K562 (cell line): ENCODE measurements around the gene SIK3. TPM values are rescaled to one million over a fixed set of nuclear protein-coding genes. Genes with fewer than 3 reads are reported as not detected.

ENCODE experiments used
- ATAC-seq: fragments of 200-7000 bp; cut with Tn5 transposase; 3 replicates; pipeline ENCODE4 v1.9.1; 2020; ENCODE audit warnings: moderate library complexity
- BruUV-seq: library from RNA; stranded (reverse); fragments of 400-500 nt; replicated peaks from 2 replicates; lab custom pipeline; 2021; lab: Mats Ljungman, UMichigan
- CTCF ChIA-PET: fragments of 300-600 bp; formaldehyde crosslinking; extraction: SDS; loops from one replicate; lab custom pipeline; 2021; ENCODE audit warnings: low intra/inter-chr PET ratio; lab: Yijun Ruan, JAX
- POLR2A ChIA-PET: fragments of 300-600, 350-650 bp; sonication (Branson Sonifier 250); formaldehyde crosslinking; extraction: SDS; loops from one replicate; lab custom pipeline; 2021; ENCODE audit warnings: antibody characterized with exemption, inconsistent platforms; lab: Yijun Ruan, JAX
- DNase-seq, 4 experiments: peaks; one replicate each; pipeline versions ENCODE4 v3.0.0 to v3.0.0-alpha.2; 2011 to 2018; ENCODE audit warnings: low spot score in 3 of 4, mixed read lengths in 3 of 4; ENCODE audit errors: extremely low read depth in 1 of 4
- FAIRE-seq: peaks from 2 replicates; lab custom pipeline; 2011; peaks lifted over from hg19 to GRCh38; lab: Jason Lieb, UNC
- H2AFZ ChIP-seq: 2 replicates; pipeline ENCODE4 v1.6.0; 2011; ENCODE audit warnings: low read depth, low read length, control low read depth, inconsistent platforms
- H3K27ac ChIP-seq: fragments of 200-600 bp; 3 replicates; pipeline ENCODE4 v1.8.0; 2011; ENCODE audit warnings: low read depth, mild to moderate bottlenecking, control low read depth, inconsistent platforms, low read length, moderate library complexity, mixed read lengths; ENCODE audit errors: extremely low read depth
- H3K27me3 ChIP-seq, 2 experiments: fragments of 300-600 bp in 1 of 2; 2 replicates in 1 of 2; 3 replicates in 1 of 2; pipeline versions ENCODE4 v1.6.0 to v1.8.0; 2011; ENCODE audit warnings: inconsistent platforms in 2 of 2, low read length in 2 of 2, mild to moderate bottlenecking in 1 of 2, mixed read lengths in 1 of 2, moderate library complexity in 1 of 2; ENCODE audit not compliant: control insufficient read depth in 2 of 2, insufficient read depth in 2 of 2
- H3K36me3 ChIP-seq: fragments of 300-600 bp; 3 replicates; pipeline ENCODE4 v1.8.0; 2011; ENCODE audit warnings: mild to moderate bottlenecking, low read length, inconsistent platforms; ENCODE audit not compliant: control insufficient read depth, insufficient read depth
- H3K4me1 ChIP-seq, 2 experiments: fragments of 200-600 bp in 1 of 2; replicated peaks in 1 of 2; 2 replicates in 1 of 2; 3 replicates in 1 of 2; pipeline versions ENCODE4 v1.5.1 to v1.8.0; 2011; ENCODE audit warnings: inconsistent platforms in 2 of 2, low read length in 2 of 2, mild to moderate bottlenecking in 1 of 2, mixed read lengths in 1 of 2, moderate library complexity in 1 of 2; ENCODE audit not compliant: control insufficient read depth in 2 of 2, insufficient read depth in 2 of 2
- H3K4me2 ChIP-seq: 2 replicates; pipeline ENCODE4 v1.6.1; 2011; ENCODE audit warnings: low read length, control low read depth, inconsistent platforms, mixed read lengths; ENCODE audit not compliant: insufficient read depth
- H3K4me3 ChIP-seq: fragments of 200-600 bp; sonication (generic), shearing (Covaris generic); 2 replicates; pipeline ENCODE4 v1.5.1; 2016; ENCODE audit warnings: control low read depth, inconsistent platforms
- H3K79me2 ChIP-seq: fragments of 200-600 bp; 3 replicates; pipeline ENCODE4 v1.8.0; 2011; ENCODE audit warnings: low read length, inconsistent platforms; ENCODE audit not compliant: control insufficient read depth, insufficient read depth
- H3K9ac ChIP-seq, 2 experiments: 2 replicates each; pipeline versions ENCODE4 v1.6.0 to v1.6.1; 2011; ENCODE audit warnings: low read depth in 2 of 2, low read length in 2 of 2, control low read depth in 1 of 2, inconsistent platforms in 1 of 2, mild to moderate bottlenecking in 1 of 2, mixed read lengths in 1 of 2; ENCODE audit not compliant: insufficient read depth in 1 of 2
- H3K9me1 ChIP-seq: one replicate; pipeline ENCODE4 v1.6.0; 2011; ENCODE audit warnings: inconsistent platforms, mild to moderate bottlenecking, low read length, moderate library complexity; ENCODE audit not compliant: control insufficient read depth, insufficient read depth
- H3K9me3 ChIP-seq: replicated peaks from 2 replicates; pipeline ENCODE4 v1.5.1; 2011; ENCODE audit warnings: low read depth, low read length, inconsistent platforms; ENCODE audit not compliant: control insufficient read depth, insufficient read depth
- H4K20me1 ChIP-seq: replicated peaks from 2 replicates; pipeline ENCODE4 v1.6.1; 2011; ENCODE audit warnings: low read length, inconsistent platforms, mixed read lengths; ENCODE audit not compliant: control insufficient read depth, insufficient read depth
- ATF7 ChIP-seq: fragments of 450-650 bp; IDR thresholded peaks from 2 replicates; pipeline ENCODE4 v1.7.1; 2014; ENCODE audit warnings: mild to moderate bottlenecking, moderate library complexity
- CBFA2T2 ChIP-seq: fragments of 450-650 bp; conservative IDR thresholded peaks from 2 replicates; pipeline ENCODE4 v1.6.1; 2017; ENCODE audit warnings: mild to moderate bottlenecking
- CBFA2T3 ChIP-seq: fragments of 450-650 bp; IDR thresholded peaks from 2 replicates; pipeline ENCODE4 v1.6.1; 2017
- CLOCK ChIP-seq: fragments of 250-450 bp; sonication (Bioruptor Pico); IDR thresholded peaks from 2 replicates; pipeline ENCODE4 v1.4.0; 2020; ENCODE audit warnings: mild to moderate bottlenecking, moderate library complexity, borderline replicate concordance
- MAX ChIP-seq: sonication (generic); formaldehyde crosslinking; IDR thresholded peaks from 2 replicates; pipeline ENCODE4 v1.9.0; 2022; ENCODE audit warnings: mild to moderate bottlenecking, missing genetic modification reagents
- MEIS2 ChIP-seq: fragments of 450-650 bp; IDR thresholded peaks from 2 replicates; pipeline ENCODE4 v1.6.1; 2014; ENCODE audit warnings: mild to moderate bottlenecking; ENCODE audit not compliant: partially characterized antibody
- MXI1 ChIP-seq: IDR thresholded peaks from 2 replicates; pipeline ENCODE4 v1.6.1; 2011; ENCODE audit warnings: low read depth, mild to moderate bottlenecking, improper control_type of control experiment, low read length
- NFATC3 ChIP-seq: fragments of 450-650 bp; IDR thresholded peaks from 2 replicates; pipeline ENCODE4 v1.6.1; 2017; ENCODE audit warnings: mild to moderate bottlenecking
- NR0B1 ChIP-seq: fragments of 450-650 bp; IDR thresholded peaks from one replicate; pipeline ENCODE4 v1.6.1; 2018; ENCODE audit warnings: mild to moderate bottlenecking, moderate library complexity; ENCODE audit not compliant: partially characterized antibody
- NRF1 ChIP-seq, 2 experiments: fragments of 450-650 bp; IDR thresholded peaks in 1 of 2; conservative IDR thresholded peaks in 1 of 2; 2 replicates each; pipeline ENCODE4 v1.6.1; 2014; ENCODE audit warnings: mild to moderate bottlenecking in 2 of 2
- SAP30 ChIP-seq: fragments of 200-600 bp; sonication (generic); IDR thresholded peaks from 2 replicates; pipeline ENCODE4 v1.6.1; 2012; ENCODE audit warnings: borderline replicate concordance, low read depth, mild to moderate bottlenecking, moderate library complexity, low read length, control low read depth, inconsistent platforms; ENCODE audit not compliant: insufficient read depth, poor library complexity, severe bottlenecking
- STAT5A ChIP-seq: IDR thresholded peaks from 2 replicates; pipeline ENCODE4 v1.6.1; 2012; ENCODE audit warnings: low read length, inconsistent platforms, borderline replicate concordance
- TEAD4 ChIP-seq, 2 experiments: sonication (generic) in 1 of 2; formaldehyde crosslinking in 1 of 2; IDR thresholded peaks; 2 replicates each; pipeline versions ENCODE4 v1.6.1 to v1.8.0; 2012 to 2022; ENCODE audit warnings: borderline replicate concordance in 1 of 2, inconsistent platforms in 1 of 2, low read length in 1 of 2, mild to moderate bottlenecking in 1 of 2, missing genetic modification reagents in 1 of 2
- ZBTB33 ChIP-seq: sonication (generic); formaldehyde crosslinking; IDR thresholded peaks from 2 replicates; pipeline ENCODE4 v1.8.1; 2023; ENCODE audit warnings: mild to moderate bottlenecking, missing genetic modification reagents
- ZNF695 ChIP-seq: fragments of 450-650 bp; formaldehyde crosslinking; IDR thresholded peaks from 2 replicates; pipeline ENCODE4 v1.4.0; 2020; ENCODE audit warnings: mild to moderate bottlenecking, moderate library complexity
- WGBS: fragments of 100-300 bp; shearing (Covaris generic); methylation state at CpG from one replicate; pipeline ENCODE4 v1.1.6; 2016; ENCODE audit warnings: low coverage, mixed read lengths; ENCODE audit not compliant: insufficient coverage; ENCODE audit errors: missing lambda C conversion rate; 5-methylcytosine and 5-hydroxymethylcytosine counted together
- in situ Hi-C: fragments of 300-500 bp; cut with MboI; formaldehyde crosslinking; loops from 4 replicates; pipeline ENCODE4 v1.15.0; 2018; ENCODE audit warnings: inconsistent platforms, mixed read lengths
- intact Hi-C: fragments of 100-400 bp; cut with micrococcal nuclease; formaldehyde crosslinking; loops from 2 replicates; pipeline ENCODE4 v1.14.2; 2022
- polyA plus RNA-seq, 8 experiments: library from polyadenylated mRNA; depleted of rRNA in 4 of 8; stranded (reverse) in 5 of 8; unstranded in 3 of 8; fragments of >200 nt; fragmentation: Nextera tagmentation in 2 of 8; fragmentation: Illumina TruSeq in 1 of 8; extraction: Ambion mirVana in 2 of 8; extraction: Trizol in 1 of 8; gene quantifications; 2 replicates each; pipeline versions ENCODE4 v1.2.1 to v1.2.3, GENCODE V29; 2011 to 2014; ENCODE audit warnings: inconsistent platforms in 1 of 8, missing spikeins in 1 of 8
- total RNA-seq, 7 experiments: library from RNA; depleted of rRNA in 6 of 7; stranded (reverse); fragments of >200 nt in 6 of 7; fragmentation: Illumina TruSeq in 2 of 7; extraction: Trizol in 2 of 7; gene quantifications; 2 replicates each; pipeline versions ENCODE4 v1.2.1 to v1.2.3, GENCODE V29; 2011 to 2021; ENCODE audit warnings: low replicate concordance in 1 of 7

The SIK3 gene
- total and polyA plus RNA-seq, 9 of the 15 experiments (the other 6 are each of a cell fraction or from before 2014, with no cell fraction given), result 1.6 to 21.6 (median 8.0) TPM

GRCh38 chr11:116840746-116841296, 257.4 kb downstream of the SIK3 start:
- DNase-seq (peak in 1 of 4 experiments; percentile 27), ATAC-seq (peak; percentile 10; the same call in 2 of the 3 replicates), FAIRE-seq (peak; percentile 15)
- Histone ChIP-seq H2AFZ (no peak overlapping the region), H3K4me1 (peaks cover 13 to 22% of the 10 kb centered on the region in 2 experiments; a peak in 4 of 5 replicates), H3K4me2 (peak overlapping the region; percentile 6; the same call in 1 of the 2 replicates), H3K36me3 (peaks cover 20% of the 10 kb centered on the region; the same call in 2 of the 3 replicates), H3K27ac (no peak overlapping the region), H3K79me2 (no peaks in the 10 kb centered on the region), H3K9me1 (no peaks in the 10 kb centered on the region), H3K4me3 (no peak overlapping the region), H4K20me1 (no peaks in the 10 kb centered on the region), H3K27me3 (no peaks in the 10 kb centered on the region; a peak in 1 of 5 replicates), H3K9ac (peak overlapping the region in 1 of 2 experiments; percentile 39; a peak in 1 of 4 replicates), H3K9me3 (no peaks in the 10 kb centered on the region)
- intact Hi-C loops, result no loop called here
- BruUV-seq, result no TSS peak
- in situ Hi-C loops, result no loop called here
- ChIA-PET CTCF (no interaction called here), POLR2A (interaction anchor here (0.6 to 1.0 kb wide), 2 partner anchors 90 to 158 kb away, joined by 3 to 4 read pairs; no protein-coding TSS in a partner anchor)
- 10% methylated on average over 9 of the region's 9 CpGs for WGBS
- peak; percentile 72 for TF ChIP-seq CBFA2T3
- TF ChIP-seq CBFA2T2, result peak; percentile 49; the same call in 1 of the 2 replicates
- TF ChIP-seq ZBTB33 (CRISPR knock-in tag), result no peak
- TF ChIP-seq STAT5A, result no peak
- TF ChIP-seq NR0B1, result no peak
- TF ChIP-seq ZNF695 (CRISPR knock-in tag), result no peak
- no peak for TF ChIP-seq SAP30
- peak; percentile 3 for TF ChIP-seq MEIS2
- peak; percentile 43; the same call in 1 of the 2 replicates for TF ChIP-seq TEAD4 (IDR thresholded peaks at IDR 0.05; ENCODE audit: low read length)
- TF ChIP-seq TEAD4 (CRISPR knock-in tag; IDR thresholded peaks at IDR 0.05; ENCODE audit: borderline replicate concordance), result no peak
- no peak for TF ChIP-seq ATF7
- TF ChIP-seq MXI1, result no peak
- no peak for TF ChIP-seq CLOCK (CRISPR knock-in tag)
- no peak for TF ChIP-seq NFATC3
- 0 out of 4 replicates have a peak, but pooled peaks of 1 of the 2 experiments have one; percentile 14 for TF ChIP-seq NRF1 (conservative IDR thresholded peaks at IDR 0.05 in 1 of 2, IDR thresholded peaks at IDR 0.05 in 1 of 2)
- TF ChIP-seq MAX (CRISPR knock-in tag), result peak; percentile 42; the same call in 1 of the 2 replicates
